Vagina (tissue), 2 donors: ENCODE results near the gene CSMD2.

Experiments
- CTCF ChIP-seq, 3 experiments: fragments of 450-650 bp in 2 of 3; fragments of 200-600 bp in 1 of 3; sonication (generic) in 1 of 3; IDR thresholded peaks; one replicate each; pipeline ENCODE4 v1.5.1; 2017 to 2019; ENCODE audit warnings: antibody characterized with exemption in 3 of 3, mild to moderate bottlenecking in 2 of 3, moderate library complexity in 2 of 3
- POLR2A ChIP-seq, 2 donors: fragments of 450-650 bp; IDR thresholded peaks; one replicate each; pipeline ENCODE4 v1.6.1; 2017; ENCODE audit warnings: antibody characterized with exemption in 2 of 2, mild to moderate bottlenecking in 2 of 2, moderate library complexity in 2 of 2
- POLR2AphosphoS5 ChIP-seq, 2 donors: sonication (generic); formaldehyde crosslinking; IDR thresholded peaks; one replicate each; pipeline ENCODE4 v1.9.0; 2017; ENCODE audit warnings: antibody characterized with exemption in 2 of 2, mild to moderate bottlenecking in 2 of 2, low read depth in 1 of 2; ENCODE audit not compliant: insufficient read depth in 1 of 2

GRCh38 chr1:33805988-33806387, 359.0 kb downstream of the CSMD2 start:
- TF ChIP-seq CTCF (IDR thresholded peaks at IDR 0.05) (no peak), POLR2A (IDR thresholded peaks at IDR 0.05) (no peak), POLR2AphosphoS5 (IDR thresholded peaks at IDR 0.05; ENCODE audit: insufficient read depth in 1 of 2, low read depth in 1 of 2) (no peak)
